ENCODE data around the gene ZNF598.
A peak's percentile ranks its signal among the peaks of the same experiment; 100 is the strongest.

GRCh38 chr16:2023092-2024031 lies 13.7 kb upstream of the ZNF598 start:
- TF ChIP-seq EZH2 (IDR thresholded peaks at IDR 0.05; ENCODE audit: low read depth, unreplicated experiment) = no peak
- TF ChIP-seq CTCF (conservative IDR thresholded peaks at IDR 0.05; ENCODE audit: low read depth in 2 of 2) = peak; percentile 81 to 98
- TF ChIP-seq STAT1 (IDR thresholded peaks at IDR 0.05; ENCODE audit: unreplicated experiment) = no peak
- no peak for TF ChIP-seq ZNF114 (CRISPR knock-in tag; IDR thresholded peaks at IDR 0.05)
- TF ChIP-seq JUNB (IDR thresholded peaks at IDR 0.05; ENCODE audit: unreplicated experiment) = no peak
- no peak for TF ChIP-seq ZNF331 (CRISPR knock-in tag; IDR thresholded peaks at IDR 0.05; ENCODE audit: low read depth)
- peak; percentile 63 for TF ChIP-seq POLR2AphosphoS5 (IDR thresholded peaks at IDR 0.05; ENCODE audit: low read depth)

Measured in GM23338 (cell line).